CD4-positive, alpha-beta T cell treated with Interleukin-4 for 4 hours (primary cell): ENCODE results near the gene CALHM2.
A peak's percentile ranks its signal among the peaks of the same experiment; 100 is the strongest.
"Not testable (repeated sequence)": the region's sequence is repeated elsewhere in the genome, so short reads cannot be mapped to it uniquely, and the experiment has no call there.

ENCODE experiments used
- DNase-seq: peaks from one replicate; pipeline ENCODE4 v3.0.0-alpha.2; 2020

Gene CALHM2

GRCh38 chr10:103449208-103450144 is 2.7 kb downstream of the CALHM2 start:
- DNase-seq: no peak

DNA sequence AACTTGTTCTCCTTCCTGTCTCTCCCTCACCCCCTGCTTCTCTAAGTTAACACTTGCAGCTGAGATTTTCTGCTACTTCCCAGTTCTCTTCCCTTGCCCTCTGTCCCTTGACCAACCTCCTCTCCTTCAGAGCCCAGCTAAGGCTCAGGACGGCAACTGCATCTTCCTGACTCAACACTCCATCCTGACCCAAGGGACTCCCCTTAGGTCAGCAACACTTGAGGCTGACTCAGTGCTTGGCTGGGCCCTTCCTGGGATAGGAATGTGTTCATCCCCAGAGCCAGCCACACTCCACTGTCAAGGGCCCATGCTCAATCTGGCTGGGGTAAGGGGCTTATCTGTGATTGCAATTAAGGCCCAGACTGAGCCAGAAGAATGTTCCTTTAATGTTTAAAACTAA is 3.4 kb downstream of the CALHM2 start:
- DNase-seq: no peak

DNA sequence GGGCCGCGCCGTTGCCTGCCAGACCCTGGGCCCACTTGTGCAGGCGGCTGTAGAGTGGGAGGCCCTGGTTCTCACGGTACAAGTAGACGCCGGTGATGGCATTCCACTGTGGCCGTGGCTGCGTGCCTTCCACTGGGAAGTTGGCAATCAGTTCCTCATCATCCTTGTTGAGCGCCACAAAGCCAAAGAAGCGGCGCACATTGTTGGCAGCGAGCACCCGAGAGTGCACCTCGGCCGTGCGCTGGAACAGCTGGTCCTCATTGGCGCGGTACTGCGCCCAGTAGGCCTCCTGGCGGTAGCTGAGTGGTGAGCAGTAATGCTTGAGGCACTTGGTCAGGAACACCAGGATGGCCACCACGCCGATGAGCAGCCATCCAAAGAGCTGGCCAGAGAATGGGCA is 5.0 kb downstream of the CALHM2 start:
- no peak for DNase-seq

- no peak for DNase-seq
Measured at GRCh38 chr10:103445767-103446567, 6.2 kb downstream of the CALHM2 start.

- no peak for DNase-seq
Measured at GRCh38 chr10:103445366-103445765, 6.8 kb downstream of the CALHM2 start.

DNA sequence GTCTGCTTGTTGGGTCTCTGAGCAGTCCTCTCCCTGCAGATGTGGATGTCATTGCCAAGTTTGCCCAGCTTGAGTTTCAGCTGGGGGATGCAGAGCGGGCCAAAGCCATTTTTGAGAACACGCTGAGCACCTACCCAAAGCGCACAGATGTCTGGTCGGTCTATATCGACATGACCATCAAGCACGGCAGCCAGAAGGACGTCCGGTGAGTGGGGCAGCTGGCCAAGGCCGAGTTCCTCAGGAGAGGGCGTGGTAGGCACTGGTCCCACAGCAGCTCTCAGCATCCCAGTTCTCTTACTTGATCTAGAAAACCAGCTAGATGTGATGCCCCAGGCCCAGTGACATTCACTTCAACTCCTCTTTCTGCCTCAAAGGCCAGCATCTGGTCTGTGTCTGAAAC is 7.7 kb downstream of the CALHM2 start:
- DNase-seq: no peak

GRCh38 chr10:103443475-103444185 is 8.5 kb downstream of the CALHM2 start:
- no peak for DNase-seq

GRCh38 chr10:103442031-103442461 is 10.1 kb downstream of the CALHM2 start:
- DNase-seq: no peak

DNA sequence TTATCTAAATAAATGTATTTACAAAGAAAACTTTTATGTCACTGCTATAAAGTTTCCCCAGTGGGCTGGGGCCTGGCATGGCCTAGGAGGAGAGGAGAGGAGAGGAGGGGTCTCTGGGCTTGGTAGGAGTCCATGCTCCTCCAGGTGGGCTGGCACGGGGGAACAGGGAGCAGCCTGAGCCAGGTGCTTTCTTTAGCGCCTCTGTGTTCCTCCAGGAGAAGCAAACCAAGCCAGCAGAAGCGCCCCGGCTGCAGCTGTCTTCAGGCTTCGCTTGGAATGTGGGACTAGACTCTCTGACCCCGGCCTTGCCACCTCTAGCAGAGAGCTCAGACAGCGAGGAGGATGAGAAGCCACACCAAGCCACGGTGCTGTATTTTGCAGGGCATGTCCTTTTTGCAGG is 10.6 kb downstream of the CALHM2 start:
- no peak for DNase-seq

- no peak for DNase-seq
Measured at GRCh38 chr10:103441206-103441605, 11.0 kb downstream of the CALHM2 start.

DNA sequence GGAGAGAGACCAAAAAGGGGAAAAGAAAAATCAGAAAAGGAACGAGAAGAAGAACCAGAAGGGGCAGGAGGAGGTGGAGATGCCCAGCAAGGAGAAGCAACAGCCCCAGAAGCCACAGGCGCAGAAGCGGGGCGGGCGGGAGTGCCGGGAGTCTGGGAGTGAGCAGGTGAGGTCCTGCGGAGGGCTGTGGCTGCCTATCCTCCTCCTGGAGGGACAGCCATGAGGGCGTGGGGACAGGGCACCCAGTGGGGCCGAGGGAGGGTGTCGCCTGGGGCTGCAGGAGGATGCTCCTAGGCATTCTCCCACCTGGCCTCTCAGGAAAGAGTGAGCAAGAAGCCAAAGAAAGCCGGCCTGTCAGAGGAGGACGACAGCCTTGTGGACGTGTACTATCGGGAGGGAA is 11.8 kb downstream of the CALHM2 start:
- no peak for DNase-seq

GRCh38 chr10:103439776-103440175 is 12.4 kb downstream of the CALHM2 start:
- DNase-seq: no peak

GRCh38 chr10:103433858-103434257 is 18.3 kb downstream of the CALHM2 start:
- no peak for DNase-seq

- DNase-seq: no peak
Measured at GRCh38 chr10:103431902-103432301, 20.3 kb downstream of the CALHM2 start.

GRCh38 chr10:103429647-103430046 is 22.5 kb downstream of the CALHM2 start:
- peak; percentile 29 for DNase-seq

- DNase-seq: no peak
Measured at GRCh38 chr10:103428989-103429643, 23.1 kb downstream of the CALHM2 start.

DNA sequence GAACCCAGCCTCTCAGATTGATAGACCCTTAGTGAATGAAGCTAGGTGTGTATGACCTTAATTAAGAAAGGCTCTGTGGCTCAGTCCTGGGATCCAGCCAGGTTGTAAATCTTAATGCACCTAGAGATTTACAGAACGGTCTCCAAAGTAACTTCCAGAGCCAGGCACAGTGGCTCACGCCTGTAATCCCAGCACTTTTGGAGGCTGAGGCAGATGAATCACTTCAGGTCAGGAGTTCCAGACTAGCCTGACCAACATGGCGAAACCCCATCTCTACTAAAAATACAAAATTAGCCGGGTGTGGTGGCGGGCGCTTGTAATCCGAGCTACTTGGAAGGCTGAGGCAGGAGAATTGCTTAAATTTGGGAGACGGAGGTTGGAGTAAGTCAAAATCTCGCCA is 24.3 kb downstream of the CALHM2 start:
- no peak for DNase-seq

GRCh38 chr10:103423748-103424147 is 28.4 kb downstream of the CALHM2 start:
- no peak for DNase-seq

DNA sequence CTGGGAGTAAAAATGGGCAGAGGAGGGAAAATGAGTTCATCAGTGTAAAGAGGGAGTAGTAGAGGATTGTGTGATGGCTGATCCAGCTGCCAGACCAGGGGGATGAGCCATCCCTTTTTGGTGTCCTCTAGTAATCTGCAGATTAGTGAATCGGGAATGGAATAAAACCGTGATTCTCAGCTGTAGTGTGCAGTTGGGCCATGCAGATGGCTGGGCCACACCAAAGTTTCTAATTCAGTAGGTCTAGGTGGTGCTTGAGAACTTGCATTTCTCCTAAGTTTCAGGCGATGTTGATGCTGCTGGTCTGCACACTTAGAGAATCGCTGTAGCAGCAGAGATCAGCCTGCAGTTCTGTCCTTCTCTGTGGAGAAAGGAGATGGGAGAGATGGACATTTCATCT is 33.1 kb downstream of the CALHM2 start:
- no peak for DNase-seq

DNA sequence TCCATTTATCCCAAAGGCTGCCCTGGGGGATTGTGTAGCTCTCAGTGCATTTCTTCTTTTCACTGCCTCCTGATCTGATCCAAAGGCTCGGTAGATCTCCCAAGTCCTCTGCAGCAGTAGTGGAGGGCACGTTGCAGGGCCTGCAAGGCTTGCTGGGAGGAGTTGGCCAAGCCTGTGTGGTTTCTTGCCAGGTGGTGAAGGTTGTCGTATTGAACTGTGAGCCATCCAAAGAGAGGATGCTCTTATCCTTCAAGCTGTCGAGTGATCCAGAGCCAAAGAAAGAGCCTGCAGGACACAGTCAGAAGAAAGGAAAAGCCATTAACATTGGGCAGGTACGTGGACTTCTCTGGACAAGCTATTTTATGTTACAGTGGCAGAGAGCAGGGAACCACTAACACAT is 34.6 kb downstream of the CALHM2 start:
- no peak for DNase-seq

DNA sequence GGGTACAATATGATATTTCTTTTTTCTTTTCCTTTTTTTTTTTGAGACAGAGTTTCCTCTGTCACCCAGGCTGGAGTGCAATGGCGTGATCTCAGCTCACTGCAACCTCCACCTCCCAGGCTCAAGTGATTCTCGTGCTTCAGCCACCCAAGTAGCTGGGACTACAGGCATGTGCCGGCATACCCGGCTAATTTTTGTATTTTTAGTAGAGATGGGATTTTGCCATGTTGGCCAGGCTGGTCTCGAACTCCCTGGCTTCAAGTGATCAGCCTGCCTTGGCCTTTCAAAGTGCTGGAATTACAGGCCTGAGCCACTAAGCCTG is 35.1 kb downstream of the CALHM2 start:
- DNase-seq: not testable (repeated sequence)

GRCh38 chr10:103416436-103417147 is 35.6 kb downstream of the CALHM2 start:
- DNase-seq: peak; percentile 68
